IPS-15b (cell line): ENCODE data around the gene MRGPRF.
"Not testable (repeated sequence)": the region's sequence is repeated elsewhere in the genome, so short reads cannot be mapped to it uniquely, and the experiment has no call there.

ENCODE experiments used
- H3K27me3 ChIP-seq: one replicate; pipeline ENCODE4 v1.6.1; 2013; ENCODE audit warnings: low read length; ENCODE audit not compliant: control insufficient read depth, insufficient read depth
- H3K36me3 ChIP-seq: one replicate; pipeline ENCODE4 v1.6.1; 2013; ENCODE audit warnings: low read length; ENCODE audit not compliant: control insufficient read depth, insufficient read depth
- H3K4me1 ChIP-seq: one replicate; pipeline ENCODE4 v1.6.1; 2013; ENCODE audit warnings: mild to moderate bottlenecking, low read length; ENCODE audit not compliant: control insufficient read depth, insufficient read depth
- H3K4me3 ChIP-seq: one replicate; pipeline ENCODE4 v1.5.1; 2013; ENCODE audit warnings: low read depth, low read length
- H3K9ac ChIP-seq: one replicate; pipeline ENCODE4 v1.6.1; 2013; ENCODE audit warnings: low read depth, mild to moderate bottlenecking, low read length
- H3K9me3 ChIP-seq: one replicate; pipeline ENCODE4 v1.6.1; 2013; ENCODE audit warnings: mild to moderate bottlenecking, low read length; ENCODE audit not compliant: control insufficient read depth, insufficient read depth

The MRGPRF gene

GRCh38 chr11:68983801-68984200, 29.2 kb downstream of the MRGPRF start:
- no peaks in the 10 kb centered on the region for H3K9me3 ChIP-seq
- H3K4me3 ChIP-seq = no peak overlapping the region
- H3K9ac ChIP-seq = no peak overlapping the region
- no peaks in the 10 kb centered on the region for H3K27me3 ChIP-seq
- H3K36me3 ChIP-seq = no peaks in the 10 kb centered on the region
- H3K4me1 ChIP-seq = no peaks in the 10 kb centered on the region

- H3K9me3 ChIP-seq = no peaks in the 10 kb centered on the region
- H3K36me3 ChIP-seq = no peaks in the 10 kb centered on the region
- no peaks in the 10 kb centered on the region for H3K4me1 ChIP-seq
- H3K4me3 ChIP-seq = no peak overlapping the region
- H3K9ac ChIP-seq = no peak overlapping the region
- H3K27me3 ChIP-seq = no peaks in the 10 kb centered on the region
Measured at GRCh38 chr11:68982134-68982533, 30.9 kb downstream of the MRGPRF start.

DNA sequence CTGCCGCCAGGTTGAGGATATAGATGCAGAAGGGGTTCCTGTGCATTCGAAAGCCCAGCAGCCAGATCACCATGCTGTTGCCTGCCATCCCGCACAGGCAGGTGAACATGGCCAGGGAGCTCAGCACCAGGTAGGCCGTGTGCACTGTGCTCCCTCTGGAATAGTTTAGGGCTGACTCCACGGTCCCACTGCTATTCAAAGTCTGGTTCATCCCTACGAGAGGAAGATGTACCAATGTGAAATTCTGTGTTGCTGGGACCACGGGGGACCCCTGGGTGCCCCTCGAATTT, 32.3 kb downstream of the MRGPRF start, which contains the start of gene MRGPRD:
Gene MRGPRD, minus strand, starts transcription at position 211 of the 290 bp plus-strand sequence. Its CDS starts 0 bp downstream, at position 211.
- Histone ChIP-seq H3K4me3 (no peak within 1 kb of the TSS), H3K9me3 (no peaks in the 10 kb centered on the region), H3K36me3 (no peaks in the 10 kb centered on the region), H3K9ac (no peak within 1 kb of the TSS), H3K4me1 (no peaks in the 10 kb centered on the region), H3K27me3 (no peaks in the 10 kb centered on the region)

- no peaks in the 10 kb centered on the region for H3K36me3 ChIP-seq
Measured at GRCh38 chr11:68979931-68980775, 32.9 kb downstream of the MRGPRF start.

GRCh38 chr11:68978931-68979594, 34.0 kb downstream of the MRGPRF start:
- H3K9me3 ChIP-seq = peaks cover 3% of the 10 kb centered on the region
- no peaks in the 10 kb centered on the region for H3K36me3 ChIP-seq
- no peak overlapping the region for H3K4me3 ChIP-seq
- no peak overlapping the region for H3K9ac ChIP-seq
- no peaks in the 10 kb centered on the region for H3K27me3 ChIP-seq
- H3K4me1 ChIP-seq = no peaks in the 10 kb centered on the region

More at GRCh38 chr11:68979931-68980775, 32.9 kb downstream of the MRGPRF start:
- Histone ChIP-seq H3K4me3 (no peak overlapping the region), H3K27me3 (no peaks in the 10 kb centered on the region), H3K9me3 (no peaks in the 10 kb centered on the region), H3K9ac (no peak overlapping the region), H3K4me1 (no peaks in the 10 kb centered on the region)

DNA sequence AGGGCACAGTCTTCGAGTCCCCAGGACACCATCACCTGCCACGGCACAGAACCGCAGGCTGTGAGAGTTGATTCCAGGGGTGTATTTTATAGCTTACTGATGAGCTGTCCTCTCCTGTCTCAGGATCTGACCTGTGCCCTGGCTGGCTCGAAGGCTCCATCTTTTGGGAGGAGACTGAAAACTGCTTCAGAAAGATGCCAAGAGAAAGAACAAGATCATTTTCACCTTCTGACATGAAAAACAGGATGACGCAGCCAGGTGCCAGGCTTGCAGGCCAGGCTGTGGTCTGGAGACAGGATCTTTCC, 34.5 kb downstream of the MRGPRF start:
- Histone ChIP-seq H3K36me3 (no peaks in the 10 kb centered on the region), H3K4me1 (no peaks in the 10 kb centered on the region), H3K27me3 (no peaks in the 10 kb centered on the region), H3K4me3 (no peak overlapping the region), H3K9ac (no peak overlapping the region), H3K9me3 (peaks cover 3% of the 10 kb centered on the region)

DNA sequence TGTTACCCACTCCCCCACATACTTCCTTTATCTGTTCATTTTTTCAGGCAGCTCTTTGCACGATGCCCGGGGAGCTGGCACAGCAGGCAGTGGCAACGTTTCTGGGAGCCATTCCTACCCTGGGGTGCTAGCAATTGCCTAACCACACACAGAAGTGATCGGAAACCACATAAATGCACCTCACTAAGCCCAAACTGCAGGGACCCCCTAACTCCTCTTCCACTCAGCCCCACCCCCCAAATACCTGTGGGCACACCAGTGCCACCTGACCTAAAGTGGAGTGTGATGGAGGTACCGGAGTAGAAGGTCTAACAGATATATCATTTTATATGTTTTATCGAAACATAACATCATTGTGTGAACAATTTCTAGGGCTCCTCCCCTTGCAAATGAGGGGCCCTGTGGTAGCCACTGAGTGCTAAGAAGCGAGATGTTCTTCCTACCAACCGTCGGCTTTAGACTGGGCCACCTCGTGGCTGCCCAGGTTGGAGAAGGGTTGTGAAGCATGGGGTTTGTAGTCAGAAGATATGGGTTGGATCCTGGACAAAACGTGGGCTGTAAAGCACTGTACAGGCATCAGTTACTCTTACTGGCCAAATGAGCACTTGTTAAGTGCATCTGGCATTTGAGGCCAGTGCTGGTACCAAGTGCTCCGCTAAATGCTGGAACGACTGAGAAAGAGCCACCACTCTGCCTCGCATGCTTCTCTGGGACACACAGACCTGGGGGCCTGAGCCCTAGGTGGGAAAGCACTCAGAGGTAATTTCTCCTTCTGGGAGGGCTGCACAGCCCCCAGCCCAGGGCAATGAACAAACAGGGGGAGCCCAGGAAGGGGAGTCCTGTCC, 35.0 kb downstream of the MRGPRF start:
- no peaks in the 10 kb centered on the region for H3K4me1 ChIP-seq
- peaks cover 3% of the 10 kb centered on the region for H3K9me3 ChIP-seq
- no peaks in the 10 kb centered on the region for H3K27me3 ChIP-seq
- H3K9ac ChIP-seq = no peak overlapping the region
- no peaks in the 10 kb centered on the region for H3K36me3 ChIP-seq
- no peak overlapping the region for H3K4me3 ChIP-seq

- H3K9me3 ChIP-seq = peaks cover 3% of the 10 kb centered on the region
- no peaks in the 10 kb centered on the region for H3K36me3 ChIP-seq
- H3K9ac ChIP-seq = no peak overlapping the region
- H3K4me3 ChIP-seq = no peak overlapping the region
- no peaks in the 10 kb centered on the region for H3K4me1 ChIP-seq
- H3K27me3 ChIP-seq = no peaks in the 10 kb centered on the region
Measured at GRCh38 chr11:68976563-68976962, 36.5 kb downstream of the MRGPRF start.

DNA sequence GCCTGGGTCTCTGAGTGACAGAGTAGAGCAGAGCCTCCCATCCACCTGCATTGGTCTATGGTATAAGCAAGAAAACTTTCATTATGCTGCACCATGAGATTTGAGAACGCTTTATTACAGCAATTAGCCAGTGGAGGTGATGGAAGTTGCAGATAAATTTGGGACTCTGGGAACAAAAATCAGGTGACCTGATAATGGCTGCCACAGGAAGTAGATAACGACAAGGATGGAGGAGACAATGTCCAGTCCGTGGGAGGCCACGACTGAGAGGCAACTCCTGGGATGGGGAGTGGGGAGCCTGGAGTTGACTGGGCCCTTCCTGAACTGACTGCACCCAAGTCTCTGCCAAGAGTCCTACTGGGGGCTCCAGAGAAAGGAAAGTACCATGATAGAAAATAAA, 37.0 kb downstream of the MRGPRF start:
- Histone ChIP-seq H3K36me3 (no peaks in the 10 kb centered on the region), H3K9me3 (peaks cover 3% of the 10 kb centered on the region), H3K4me1 (no peaks in the 10 kb centered on the region), H3K4me3 (no peak overlapping the region), H3K27me3 (no peaks in the 10 kb centered on the region), H3K9ac (no peak overlapping the region)

DNA sequence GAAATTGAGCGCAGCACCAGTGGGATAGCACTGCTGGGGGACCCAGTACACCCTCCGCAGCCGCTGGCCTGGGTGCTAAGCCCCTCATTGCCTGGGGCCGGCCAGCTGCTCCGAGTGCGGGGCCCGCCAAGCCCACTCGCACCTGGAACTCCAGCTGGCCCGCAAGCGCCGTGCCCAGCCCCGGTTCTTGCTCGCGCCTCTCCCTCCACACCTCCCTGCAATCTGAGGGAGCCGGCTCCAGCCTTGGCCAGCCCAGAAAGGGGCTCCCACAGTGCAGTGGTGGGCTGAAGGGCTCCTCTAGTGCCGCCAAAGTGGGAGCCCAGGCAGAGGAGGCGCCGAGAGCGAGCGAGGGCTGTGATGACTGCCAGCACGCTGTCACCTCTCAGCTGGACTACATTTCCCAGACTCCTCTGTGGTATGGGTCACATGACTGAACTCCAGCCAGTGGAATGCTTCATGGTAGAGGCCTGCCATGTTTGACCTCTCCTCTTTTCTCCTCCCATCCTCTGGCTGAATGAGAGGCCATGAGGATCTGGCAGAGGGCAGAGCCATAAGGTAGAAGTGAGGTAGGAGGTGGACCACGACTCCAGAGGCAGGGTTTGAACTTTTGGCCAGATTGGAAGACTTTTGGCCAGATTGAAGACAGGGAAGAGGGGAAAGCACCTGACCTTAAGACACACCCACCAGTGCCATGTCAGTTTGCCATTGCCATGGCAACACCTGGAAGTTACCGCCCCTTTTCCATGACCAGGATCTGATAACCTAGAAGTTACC, 38.4 kb downstream of the MRGPRF start:
- H3K4me3 ChIP-seq = no peak overlapping the region
- no peaks in the 10 kb centered on the region for H3K27me3 ChIP-seq
- H3K4me1 ChIP-seq = no peaks in the 10 kb centered on the region
- peaks cover 3% of the 10 kb centered on the region for H3K9me3 ChIP-seq
- H3K36me3 ChIP-seq = no peaks in the 10 kb centered on the region
- H3K9ac ChIP-seq = no peak overlapping the region

DNA sequence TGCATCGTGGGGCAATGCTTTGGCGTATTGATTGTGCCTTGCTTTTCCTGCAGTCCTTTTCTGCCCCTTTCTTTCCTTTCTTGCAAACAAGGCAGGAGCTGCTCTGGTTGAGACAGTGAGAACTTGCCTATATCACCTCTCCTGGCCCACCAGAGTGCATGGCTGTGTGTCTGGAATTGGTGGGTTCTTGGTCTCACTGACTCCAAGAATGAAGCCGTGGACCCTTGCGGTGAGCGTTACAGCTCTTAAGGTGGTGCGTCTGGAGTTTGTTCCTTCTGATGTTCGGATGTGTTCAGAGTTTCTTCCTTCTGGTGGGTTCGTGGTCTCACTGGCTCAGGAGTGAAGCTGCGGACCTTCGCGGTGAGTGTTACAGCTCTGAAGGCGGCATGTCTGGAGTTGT, 39.3 kb downstream of the MRGPRF start:
- not testable (repeated sequence) for H3K9ac ChIP-seq, H3K27me3 ChIP-seq, H3K4me3 ChIP-seq, H3K36me3 ChIP-seq, H3K9me3 ChIP-seq, H3K4me1 ChIP-seq
